Duodenal mucosa (tissue), 2 donors: ENCODE measurements around the gene CAMKMT.

ENCODE experiments used
- H3K27ac ChIP-seq: one replicate; pipeline ENCODE4 v1.7.0; 2013; ENCODE audit warnings: low read depth, low read length
- H3K27me3 ChIP-seq, 2 donors: one replicate each; pipeline ENCODE4 v1.7.0; 2013; ENCODE audit warnings: low read length in 2 of 2, control low read depth in 1 of 2; ENCODE audit not compliant: insufficient read depth in 2 of 2, control insufficient read depth in 1 of 2
- H3K36me3 ChIP-seq, 2 donors: one replicate each; pipeline ENCODE4 v1.7.0; 2013; ENCODE audit warnings: low read length in 2 of 2, control low read depth in 1 of 2; ENCODE audit not compliant: insufficient read depth in 2 of 2, control insufficient read depth in 1 of 2
- H3K4me1 ChIP-seq, 2 donors: one replicate each; pipeline ENCODE4 v1.7.0; 2013; ENCODE audit warnings: low read length in 2 of 2, control low read depth in 1 of 2; ENCODE audit not compliant: insufficient read depth in 2 of 2, control insufficient read depth in 1 of 2
- H3K4me3 ChIP-seq, 2 donors: one replicate each; pipeline ENCODE4 v1.7.0; 2013; ENCODE audit warnings: low read length in 2 of 2, low read depth in 1 of 2
- H3K9ac ChIP-seq, 2 donors: one replicate each; pipeline ENCODE4 v1.7.0; 2013; ENCODE audit warnings: low read length in 2 of 2, low read depth in 1 of 2
- H3K9me3 ChIP-seq, 2 donors: one replicate each; pipeline ENCODE4 v1.7.0; 2013; ENCODE audit warnings: low read length in 2 of 2, control low read depth in 1 of 2; ENCODE audit not compliant: control insufficient read depth in 1 of 2

Gene CAMKMT

GRCh38 chr2:44522846-44523245, 161.1 kb downstream of the CAMKMT start:
- H3K9me3 ChIP-seq, result peaks cover 7 to 9% of the 10 kb centered on the region in 2 donors
- H3K27ac ChIP-seq, result no peak overlapping the region
- H3K4me3 ChIP-seq, result no peak overlapping the region
- H3K36me3 ChIP-seq, result peaks cover 0 to 3% of the 10 kb centered on the region in 2 donors
- no peaks in the 10 kb centered on the region for H3K27me3 ChIP-seq
- H3K4me1 ChIP-seq, result no peaks in the 10 kb centered on the region
- no peak overlapping the region for H3K9ac ChIP-seq

GRCh38 chr2:44524347-44524926, 162.7 kb downstream of the CAMKMT start:
- H3K9ac ChIP-seq, result no peak overlapping the region
- no peak overlapping the region for H3K27ac ChIP-seq
- H3K4me1 ChIP-seq, result no peaks in the 10 kb centered on the region
- H3K9me3 ChIP-seq, result peaks cover 7 to 9% of the 10 kb centered on the region in 2 donors
- no peaks in the 10 kb centered on the region for H3K27me3 ChIP-seq
- peaks cover 0 to 3% of the 10 kb centered on the region in 2 donors for H3K36me3 ChIP-seq
- no peak overlapping the region for H3K4me3 ChIP-seq

- Histone ChIP-seq H3K27ac (no peak overlapping the region), H3K27me3 (no peaks in the 10 kb centered on the region), H3K36me3 (no peaks in the 10 kb centered on the region), H3K4me3 (no peak overlapping the region), H3K9me3 (peaks cover 6 to 9% of the 10 kb centered on the region in 2 donors), H3K9ac (no peak overlapping the region), H3K4me1 (no peaks in the 10 kb centered on the region)
Measured at GRCh38 chr2:44526352-44526751, 164.6 kb downstream of the CAMKMT start.

- H3K4me3 ChIP-seq, result no peak overlapping the region
- H3K4me1 ChIP-seq, result no peaks in the 10 kb centered on the region
- no peaks in the 10 kb centered on the region for H3K27me3 ChIP-seq
- no peaks in the 10 kb centered on the region for H3K9me3 ChIP-seq
- no peak overlapping the region for H3K9ac ChIP-seq
- H3K36me3 ChIP-seq, result no peaks in the 10 kb centered on the region
- no peak overlapping the region for H3K27ac ChIP-seq
Measured at GRCh38 chr2:44528595-44528994, 166.8 kb downstream of the CAMKMT start.

GRCh38 chr2:44529448-44529847, 167.7 kb downstream of the CAMKMT start:
- no peaks in the 10 kb centered on the region for H3K4me1 ChIP-seq
- no peaks in the 10 kb centered on the region for H3K36me3 ChIP-seq
- H3K9me3 ChIP-seq, result no peaks in the 10 kb centered on the region
- no peak overlapping the region for H3K9ac ChIP-seq
- H3K27ac ChIP-seq, result no peak overlapping the region
- no peaks in the 10 kb centered on the region for H3K27me3 ChIP-seq
- no peak overlapping the region for H3K4me3 ChIP-seq

- no peaks in the 10 kb centered on the region for H3K36me3 ChIP-seq
- H3K9me3 ChIP-seq, result no peaks in the 10 kb centered on the region
- no peaks in the 10 kb centered on the region for H3K27me3 ChIP-seq
- H3K27ac ChIP-seq, result no peak overlapping the region
- H3K4me3 ChIP-seq, result no peak overlapping the region
- H3K9ac ChIP-seq, result no peak overlapping the region
- H3K4me1 ChIP-seq, result no peaks in the 10 kb centered on the region
Measured at GRCh38 chr2:44531289-44531688, 169.5 kb downstream of the CAMKMT start.

GRCh38 chr2:44532031-44532430, 170.3 kb downstream of the CAMKMT start:
- Histone ChIP-seq H3K4me3 (no peak overlapping the region), H3K27me3 (no peaks in the 10 kb centered on the region), H3K9ac (no peak overlapping the region), H3K36me3 (no peaks in the 10 kb centered on the region), H3K27ac (no peak overlapping the region), H3K4me1 (no peaks in the 10 kb centered on the region), H3K9me3 (no peaks in the 10 kb centered on the region)

- Histone ChIP-seq H3K36me3 (no peaks in the 10 kb centered on the region), H3K27ac (no peak overlapping the region), H3K4me1 (no peaks in the 10 kb centered on the region), H3K9ac (no peak overlapping the region), H3K9me3 (no peaks in the 10 kb centered on the region), H3K27me3 (no peaks in the 10 kb centered on the region), H3K4me3 (no peak overlapping the region)
Measured at GRCh38 chr2:44533508-44533907, 171.8 kb downstream of the CAMKMT start.

- Histone ChIP-seq H3K36me3 (no peaks in the 10 kb centered on the region), H3K27me3 (no peaks in the 10 kb centered on the region), H3K4me1 (no peaks in the 10 kb centered on the region), H3K9ac (no peak overlapping the region), H3K9me3 (no peaks in the 10 kb centered on the region), H3K27ac (no peak overlapping the region), H3K4me3 (no peak overlapping the region)
Measured at GRCh38 chr2:44535376-44535775, 173.6 kb downstream of the CAMKMT start.

- Histone ChIP-seq H3K4me3 (no peak overlapping the region), H3K4me1 (no peaks in the 10 kb centered on the region), H3K9ac (no peak overlapping the region), H3K27me3 (no peaks in the 10 kb centered on the region), H3K9me3 (no peaks in the 10 kb centered on the region), H3K27ac (no peak overlapping the region), H3K36me3 (no peaks in the 10 kb centered on the region)
Measured at GRCh38 chr2:44537264-44537663, 175.5 kb downstream of the CAMKMT start.

GRCh38 chr2:44542520-44542919, 180.8 kb downstream of the CAMKMT start:
- H3K9ac ChIP-seq, result no peak overlapping the region
- H3K4me3 ChIP-seq, result no peak overlapping the region
- H3K36me3 ChIP-seq, result no peaks in the 10 kb centered on the region
- H3K9me3 ChIP-seq, result no peaks in the 10 kb centered on the region
- H3K27me3 ChIP-seq, result no peaks in the 10 kb centered on the region
- no peaks in the 10 kb centered on the region for H3K4me1 ChIP-seq
- no peak overlapping the region for H3K27ac ChIP-seq
